WTC11 (cell line): Measurements from ENCODE around the gene TXNL4A. TPM values are rescaled to one million over a fixed set of nuclear protein-coding genes. Genes with fewer than 3 reads are reported as not detected.

Experiments
- ATAC-seq: fragments of 200-7000 bp; cut with Tn5 transposase; 2 replicates; pipeline ENCODE4 v1.10.0; 2021; ENCODE audit warnings: mild to moderate bottlenecking, moderate library complexity
- CTCF ChIA-PET: fragments of 300-600 bp; sonication (Branson Sonifier 250); formaldehyde crosslinking; loops from one replicate; lab custom pipeline; 2021; ENCODE audit warnings: antibody characterized with exemption; lab: Charles Lee
- POLR2A ChIA-PET: fragments of 350-600 bp; sonication (Branson Sonifier 250); formaldehyde crosslinking; loops from one replicate; lab custom pipeline; 2021; ENCODE audit warnings: antibody characterized with exemption; lab: Charles Lee
- DNase-seq: peaks from one replicate; pipeline ENCODE4 v3.0.0; 2021; ENCODE audit warnings: low spot score
- H3K27ac Mint-ChIP-seq: 2 replicates; pipeline ENCODE4 v1.8.0; 2021; ENCODE audit warnings: mixed read lengths
- H3K27me3 Mint-ChIP-seq: 2 replicates; pipeline ENCODE4 v1.8.0; 2021; ENCODE audit warnings: low read depth, mild to moderate bottlenecking, moderate library complexity, mixed read lengths
- H3K36me3 Mint-ChIP-seq: 2 replicates; pipeline ENCODE4 v1.8.0; 2021; ENCODE audit warnings: mixed read lengths
- H3K4me1 Mint-ChIP-seq: 2 replicates; pipeline ENCODE4 v1.8.0; 2022; ENCODE audit warnings: mixed read lengths
- H3K4me3 Mint-ChIP-seq: 2 replicates; pipeline ENCODE4 v1.8.0; 2021; ENCODE audit warnings: mild to moderate bottlenecking, moderate library complexity, mixed read lengths
- H3K9me3 Mint-ChIP-seq: 2 replicates; pipeline ENCODE4 v1.8.0; 2021; ENCODE audit warnings: mixed read lengths
- CREB1 ChIP-seq: sonication (generic); formaldehyde crosslinking; IDR thresholded peaks from 2 replicates; pipeline ENCODE4 v1.8.0; 2023; ENCODE audit warnings: mild to moderate bottlenecking, missing genetic modification reagents
- CREM ChIP-seq: sonication (generic); formaldehyde crosslinking; IDR thresholded peaks from 2 replicates; pipeline ENCODE4 v1.8.1; 2022; ENCODE audit warnings: mild to moderate bottlenecking, missing genetic modification reagents, moderate library complexity
- OVOL2 ChIP-seq: fragments of 250-450 bp; sonication (Bioruptor Pico); IDR thresholded peaks from 2 replicates; pipeline ENCODE4 v1.9.0; 2021; ENCODE audit warnings: mild to moderate bottlenecking, borderline replicate concordance
- TEAD1 ChIP-seq: sonication (generic); formaldehyde crosslinking; IDR thresholded peaks from 2 replicates; pipeline ENCODE4 v1.8.0; 2022; ENCODE audit warnings: mild to moderate bottlenecking, missing genetic modification reagents
- total RNA-seq: library from RNA; stranded (reverse); gene quantifications from 3 replicates; pipeline ENCODE4 v1.2.3, GENCODE V29; 2021
- TF ChIP-seq, protein P1 (sequence below): sonication (generic); formaldehyde crosslinking; IDR thresholded peaks from 2 replicates; pipeline ENCODE4 v1.8.0; 2022; ENCODE audit warnings: mild to moderate bottlenecking, missing genetic modification reagents
- TF ChIP-seq, protein P2 (sequence below): sonication (generic); formaldehyde crosslinking; IDR thresholded peaks from 2 replicates; pipeline ENCODE4 v1.8.1; 2022; ENCODE audit warnings: low read depth, missing genetic modification reagents, borderline replicate concordance
- TF ChIP-seq, protein P3 (sequence below): sonication (generic); formaldehyde crosslinking; conservative IDR thresholded peaks from 2 replicates; pipeline ENCODE4 v1.8.1; 2022; ENCODE audit warnings: mild to moderate bottlenecking, missing genetic modification reagents
- TF ChIP-seq, protein P4 (sequence below): sonication (generic); formaldehyde crosslinking; IDR thresholded peaks from 2 replicates; pipeline ENCODE4 v1.8.0; 2023; ENCODE audit warnings: missing genetic modification reagents

The TXNL4A gene
- total RNA-seq, 1 experiment from 2014 or later = 157 TPM

DNA sequence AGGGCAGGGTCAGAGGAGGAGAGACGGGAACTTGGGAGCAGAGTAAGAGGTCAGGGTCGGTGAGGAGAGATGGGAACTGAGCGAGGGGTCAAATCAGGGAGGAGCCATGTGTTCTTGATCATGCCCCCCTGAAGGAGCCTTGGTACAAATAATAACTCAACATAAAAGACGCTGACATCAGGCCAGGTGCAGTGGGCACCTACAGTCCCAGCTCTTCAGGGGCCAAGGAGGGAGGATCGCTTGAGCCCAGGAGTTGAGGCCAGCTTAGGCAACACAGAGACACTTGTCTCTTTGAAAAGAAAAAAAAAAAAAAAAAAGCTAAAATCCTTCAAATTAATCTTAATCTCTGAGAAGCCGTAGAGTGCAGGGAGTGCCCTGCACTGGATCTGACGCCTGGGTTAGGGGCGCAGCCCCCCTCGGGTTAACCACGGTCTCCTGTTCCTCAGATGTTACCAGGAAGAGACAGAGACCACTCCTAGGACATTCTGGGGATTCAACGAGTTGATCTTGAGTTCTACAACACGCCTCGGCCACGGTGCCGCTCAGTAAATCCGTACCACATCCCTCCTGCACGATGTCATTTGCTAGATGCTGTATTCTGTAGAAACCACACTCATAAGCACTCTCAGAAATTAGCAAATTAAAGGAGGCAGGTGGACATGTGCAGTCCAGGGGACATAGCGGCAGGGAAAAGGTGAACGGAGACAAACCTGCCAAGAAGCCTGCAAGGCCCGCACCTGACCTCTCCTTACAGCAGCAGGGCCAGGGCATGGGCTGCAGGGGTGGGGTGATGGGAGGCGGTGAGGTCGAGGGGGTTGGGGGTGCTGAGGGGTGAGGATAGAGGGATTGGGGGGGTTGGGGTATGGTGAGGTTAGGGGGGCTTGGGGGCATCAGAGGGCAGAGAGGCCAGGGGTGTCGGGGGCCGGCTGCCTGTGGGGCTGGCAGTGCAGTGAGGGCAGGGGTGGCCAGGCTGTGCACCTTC, 66.1 kb downstream of the TXNL4A start:
- Mint-ChIP-seq H3K9me3 (0 out of 2 replicates have a peak, but pooled peaks cover 3% of the 10 kb centered on the region), H3K27me3 (no peaks in the 10 kb centered on the region), H3K4me1 (peaks cover 11% of the 10 kb centered on the region), H3K27ac (no peak overlapping the region), H3K36me3 (no peaks in the 10 kb centered on the region), H3K4me3 (no peak overlapping the region)
- TF ChIP-seq CREM (no peak), OVOL2 (CRISPR knock-in tag) (no peak), TEAD1 (CRISPR knock-in tag) (no peak), CREB1 (CRISPR knock-in tag) (no peak)
- TF ChIP-seq, protein P1, sequence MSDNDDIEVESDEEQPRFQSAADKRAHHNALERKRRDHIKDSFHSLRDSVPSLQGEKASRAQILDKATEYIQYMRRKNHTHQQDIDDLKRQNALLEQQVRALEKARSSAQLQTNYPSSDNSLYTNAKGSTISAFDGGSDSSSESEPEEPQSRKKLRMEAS (CRISPR knock-in tag) = no peak
- TF ChIP-seq, protein P2, sequence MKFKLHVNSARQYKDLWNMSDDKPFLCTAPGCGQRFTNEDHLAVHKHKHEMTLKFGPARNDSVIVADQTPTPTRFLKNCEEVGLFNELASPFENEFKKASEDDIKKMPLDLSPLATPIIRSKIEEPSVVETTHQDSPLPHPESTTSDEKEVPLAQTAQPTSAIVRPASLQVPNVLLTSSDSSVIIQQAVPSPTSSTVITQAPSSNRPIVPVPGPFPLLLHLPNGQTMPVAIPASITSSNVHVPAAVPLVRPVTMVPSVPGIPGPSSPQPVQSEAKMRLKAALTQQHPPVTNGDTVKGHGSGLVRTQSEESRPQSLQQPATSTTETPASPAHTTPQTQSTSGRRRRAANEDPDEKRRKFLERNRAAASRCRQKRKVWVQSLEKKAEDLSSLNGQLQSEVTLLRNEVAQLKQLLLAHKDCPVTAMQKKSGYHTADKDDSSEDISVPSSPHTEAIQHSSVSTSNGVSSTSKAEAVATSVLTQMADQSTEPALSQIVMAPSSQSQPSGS (CRISPR knock-in tag) = no peak
- TF ChIP-seq, protein P3, sequence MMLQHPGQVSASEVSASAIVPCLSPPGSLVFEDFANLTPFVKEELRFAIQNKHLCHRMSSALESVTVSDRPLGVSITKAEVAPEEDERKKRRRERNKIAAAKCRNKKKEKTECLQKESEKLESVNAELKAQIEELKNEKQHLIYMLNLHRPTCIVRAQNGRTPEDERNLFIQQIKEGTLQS (CRISPR knock-in tag) = no peak
- TF ChIP-seq, protein P4, sequence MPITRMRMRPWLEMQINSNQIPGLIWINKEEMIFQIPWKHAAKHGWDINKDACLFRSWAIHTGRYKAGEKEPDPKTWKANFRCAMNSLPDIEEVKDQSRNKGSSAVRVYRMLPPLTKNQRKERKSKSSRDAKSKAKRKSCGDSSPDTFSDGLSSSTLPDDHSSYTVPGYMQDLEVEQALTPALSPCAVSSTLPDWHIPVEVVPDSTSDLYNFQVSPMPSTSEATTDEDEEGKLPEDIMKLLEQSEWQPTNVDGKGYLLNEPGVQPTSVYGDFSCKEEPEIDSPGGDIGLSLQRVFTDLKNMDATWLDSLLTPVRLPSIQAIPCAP (CRISPR knock-in tag) = no peak
- POLR2A ChIA-PET = no interaction called here
- CTCF ChIA-PET = no interaction called here
- no peak for ATAC-seq
- no peak for DNase-seq

Other genes starting within 250 kb of the TXNL4A start
- gene KCNG2, start 190.6 kb downstream of the TXNL4A start, total RNA-seq = 0.34 to 0.62 TPM (median 0.50 TPM) in 3 replicates
- 15.1 to 20.9 TPM (median 18.6 TPM) in 3 replicates for gene SLC66A2, start 36.9 kb downstream of the TXNL4A start, total RNA-seq
- 1.4 to 1.7 TPM (median 1.6 TPM) in 3 replicates for gene HSBP1L1, start 23.9 kb downstream of the TXNL4A start, total RNA-seq
- gene RBFA, start 45.9 kb upstream of the TXNL4A start, total RNA-seq = 32.1 to 37.1 TPM (median 33.2 TPM) in 3 replicates
- 46.5 to 56.0 TPM (median 49.0 TPM) in 3 replicates for gene ADNP2, start 120.7 kb upstream of the TXNL4A start, total RNA-seq